Measurements from ENCODE around the gene TSC22D3. TPM values are rescaled to one million over a fixed set of nuclear protein-coding genes. Genes with fewer than 3 reads are reported as not detected.

TSC22D3 gene
- total RNA-seq, 1 donor from 2014 or later, result 350 TPM

DNA sequence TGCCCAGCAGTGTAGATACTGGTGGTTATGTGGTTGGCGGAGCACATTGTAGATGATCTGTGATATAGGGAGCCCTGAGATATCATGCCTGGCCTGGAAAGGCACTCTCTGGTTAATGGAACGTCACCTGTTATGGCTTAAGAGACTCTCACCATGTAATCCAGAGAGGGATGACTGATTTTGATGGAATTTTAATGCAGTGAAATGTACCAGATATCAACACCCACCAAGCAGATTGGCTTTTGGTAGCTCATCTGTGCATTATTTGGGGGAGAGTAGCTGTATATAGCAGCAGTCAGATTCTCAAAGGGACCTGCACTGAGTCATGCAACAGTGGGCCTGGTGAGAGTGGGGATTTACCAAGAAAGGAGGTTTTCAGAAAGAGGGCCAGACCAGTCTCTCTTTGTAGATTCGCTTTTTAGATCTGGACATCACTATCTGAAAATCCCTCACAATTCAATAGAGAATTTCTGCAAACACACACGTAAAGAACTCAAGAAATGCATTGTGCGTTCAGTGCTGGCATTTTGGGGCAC is 17.3 kb downstream of the TSC22D3 start:
- Histone ChIP-seq H3K27me3 (ENCODE audit: low read depth) (no peaks in the 10 kb centered on the region), H3K4me3 (no peak overlapping the region), H3K4me1 (peaks cover 3% of the 10 kb centered on the region), H3K27ac (no peak overlapping the region), H3K9me3 (no peaks in the 10 kb centered on the region), H3K36me3 (no peaks in the 10 kb centered on the region)
- TF ChIP-seq, protein P1, sequence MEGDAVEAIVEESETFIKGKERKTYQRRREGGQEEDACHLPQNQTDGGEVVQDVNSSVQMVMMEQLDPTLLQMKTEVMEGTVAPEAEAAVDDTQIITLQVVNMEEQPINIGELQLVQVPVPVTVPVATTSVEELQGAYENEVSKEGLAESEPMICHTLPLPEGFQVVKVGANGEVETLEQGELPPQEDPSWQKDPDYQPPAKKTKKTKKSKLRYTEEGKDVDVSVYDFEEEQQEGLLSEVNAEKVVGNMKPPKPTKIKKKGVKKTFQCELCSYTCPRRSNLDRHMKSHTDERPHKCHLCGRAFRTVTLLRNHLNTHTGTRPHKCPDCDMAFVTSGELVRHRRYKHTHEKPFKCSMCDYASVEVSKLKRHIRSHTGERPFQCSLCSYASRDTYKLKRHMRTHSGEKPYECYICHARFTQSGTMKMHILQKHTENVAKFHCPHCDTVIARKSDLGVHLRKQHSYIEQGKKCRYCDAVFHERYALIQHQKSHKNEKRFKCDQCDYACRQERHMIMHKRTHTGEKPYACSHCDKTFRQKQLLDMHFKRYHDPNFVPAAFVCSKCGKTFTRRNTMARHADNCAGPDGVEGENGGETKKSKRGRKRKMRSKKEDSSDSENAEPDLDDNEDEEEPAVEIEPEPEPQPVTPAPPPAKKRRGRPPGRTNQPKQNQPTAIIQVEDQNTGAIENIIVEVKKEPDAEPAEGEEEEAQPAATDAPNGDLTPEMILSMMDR (IDR thresholded peaks at IDR 0.05), result no peak
- no peak for ATAC-seq
- intact Hi-C loops (cut with DNase I), result no loop called here
- DNase-seq, result no peak

DNA sequence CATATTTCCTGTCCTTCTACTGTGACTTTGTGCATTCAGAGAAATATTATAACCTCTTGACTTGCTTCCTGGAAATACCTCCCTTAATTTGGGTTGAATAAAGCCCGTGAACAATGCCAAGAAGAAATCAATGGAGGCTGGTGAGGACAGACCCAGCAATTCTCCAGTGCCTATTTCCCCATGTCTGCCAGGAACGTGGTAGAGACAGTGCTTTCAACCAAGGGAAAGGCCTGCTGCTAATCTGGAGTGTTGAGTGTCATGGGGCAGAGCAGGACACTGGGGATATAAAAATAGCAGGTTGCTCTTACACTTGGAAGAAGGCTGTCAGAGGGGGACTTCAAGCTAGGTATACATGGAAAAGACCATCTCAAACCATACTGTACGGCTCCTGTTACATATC is 19.9 kb downstream of the TSC22D3 start:
- DNase-seq, result no peak
- intact Hi-C loops (cut with DNase I), result no loop called here

DNA sequence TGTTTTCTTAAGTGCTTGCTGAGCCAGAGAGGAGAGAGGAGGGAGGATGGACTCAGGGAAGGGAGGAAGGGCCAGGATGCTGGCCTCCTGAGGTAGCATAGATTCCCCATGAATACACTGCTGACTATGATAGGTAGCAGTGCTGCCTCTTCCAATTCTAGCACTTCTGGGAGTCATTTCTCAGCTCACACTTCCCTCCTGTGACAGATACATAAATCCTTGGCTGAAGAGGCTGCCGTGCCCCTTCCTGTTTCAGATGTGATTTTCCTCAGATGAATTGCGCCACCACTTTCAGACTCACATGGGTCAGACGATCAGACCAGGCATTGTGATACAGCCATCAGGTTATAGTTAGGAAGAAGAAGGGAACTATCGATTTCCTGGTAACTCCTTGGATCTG is 22.4 kb downstream of the TSC22D3 start:
- TF ChIP-seq, protein P1 (IDR thresholded peaks at IDR 0.05), result no peak
- Histone ChIP-seq H3K36me3 (no peaks in the 10 kb centered on the region), H3K4me3 (no peak overlapping the region), H3K4me1 (peaks cover 13% of the 10 kb centered on the region), H3K9me3 (no peaks in the 10 kb centered on the region), H3K27me3 (ENCODE audit: low read depth) (no peaks in the 10 kb centered on the region), H3K27ac (no peak overlapping the region)
- ATAC-seq, result peak in 1 of 2 donors; percentile 10
- intact Hi-C loops (cut with DNase I), result no loop called here
- no peak for DNase-seq

More for the DNA sequence above, 19.9 kb downstream of the TSC22D3 start:
- H3K9me3 ChIP-seq, result no peaks in the 10 kb centered on the region
- TF ChIP-seq, protein P1 (IDR thresholded peaks at IDR 0.05), result no peak
- ATAC-seq, result no peak
- H3K27me3 ChIP-seq (ENCODE audit: low read depth), result no peaks in the 10 kb centered on the region
- no peak overlapping the region for H3K4me3 ChIP-seq
- H3K36me3 ChIP-seq, result no peaks in the 10 kb centered on the region
- no peak overlapping the region for H3K27ac ChIP-seq
- peaks cover 10% of the 10 kb centered on the region for H3K4me1 ChIP-seq

DNA sequence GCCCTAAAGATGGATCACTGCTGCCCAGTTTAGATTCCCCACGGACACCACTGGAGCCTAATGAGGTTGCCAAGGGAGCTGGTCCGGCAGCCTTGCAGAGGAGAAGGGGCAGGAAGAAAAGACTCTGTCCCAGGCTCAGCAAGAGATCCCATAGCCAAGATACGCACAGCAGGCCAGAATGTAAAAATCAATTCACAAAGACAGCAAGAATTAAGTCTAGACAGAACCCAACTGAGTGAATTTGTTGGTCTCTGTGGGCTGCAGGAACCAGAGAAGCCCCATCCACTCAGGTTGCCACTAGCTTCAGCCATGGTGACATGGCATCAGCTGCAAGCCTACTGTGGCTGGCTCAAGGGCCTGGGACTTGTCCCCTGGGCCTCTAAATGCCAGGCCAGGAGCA is 22.9 kb downstream of the TSC22D3 start:
- H3K4me3 ChIP-seq, result no peak overlapping the region
- DNase-seq, result no peak
- TF ChIP-seq, protein P1 (IDR thresholded peaks at IDR 0.05), result no peak
- no peaks in the 10 kb centered on the region for H3K27me3 ChIP-seq (ENCODE audit: low read depth)
- H3K36me3 ChIP-seq, result no peaks in the 10 kb centered on the region
- H3K27ac ChIP-seq, result no peak overlapping the region
- ATAC-seq, result no peak
- H3K9me3 ChIP-seq, result no peaks in the 10 kb centered on the region
- H3K4me1 ChIP-seq, result peaks cover 15% of the 10 kb centered on the region
- intact Hi-C loops (cut with DNase I), result no loop called here

DNA sequence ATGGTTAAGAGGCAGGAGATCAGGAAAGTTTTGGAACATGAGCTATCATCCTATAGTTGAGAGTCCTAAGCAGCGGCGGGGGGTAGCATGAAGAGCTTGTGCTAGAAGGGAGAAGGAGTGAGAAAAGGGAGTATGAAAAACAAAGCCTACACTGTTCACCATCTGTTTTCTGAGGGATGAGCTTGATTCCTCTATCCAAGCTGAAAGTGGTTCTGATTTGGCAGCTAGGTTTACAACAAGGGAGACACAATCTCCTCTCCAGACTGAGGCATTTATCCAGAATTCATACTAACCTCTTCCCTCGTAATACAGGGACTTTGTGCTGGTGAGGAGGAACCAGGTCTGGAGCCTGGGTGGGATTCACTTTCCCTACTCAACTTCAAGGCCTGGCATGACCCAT is 23.5 kb downstream of the TSC22D3 start:
- DNase-seq, result no peak
- intact Hi-C loops (cut with DNase I), result no loop called here

More for the DNA sequence above, 23.5 kb downstream of the TSC22D3 start:
- Histone ChIP-seq H3K4me1 (peaks cover 15% of the 10 kb centered on the region), H3K27ac (no peak overlapping the region), H3K9me3 (no peaks in the 10 kb centered on the region), H3K4me3 (no peak overlapping the region), H3K27me3 (ENCODE audit: low read depth) (no peaks in the 10 kb centered on the region), H3K36me3 (no peaks in the 10 kb centered on the region)
- TF ChIP-seq, protein P1 (IDR thresholded peaks at IDR 0.05), result no peak
- ATAC-seq, result no peak

All from lower lobe of right lung (tissue), 2 donors.